ENCODE measurements around the gene ARHGAP45.

ARHGAP45 gene

GRCh38 chr19:1103132-1103707, 36.3 kb downstream of the ARHGAP45 start:
- TF ChIP-seq, protein P1, sequence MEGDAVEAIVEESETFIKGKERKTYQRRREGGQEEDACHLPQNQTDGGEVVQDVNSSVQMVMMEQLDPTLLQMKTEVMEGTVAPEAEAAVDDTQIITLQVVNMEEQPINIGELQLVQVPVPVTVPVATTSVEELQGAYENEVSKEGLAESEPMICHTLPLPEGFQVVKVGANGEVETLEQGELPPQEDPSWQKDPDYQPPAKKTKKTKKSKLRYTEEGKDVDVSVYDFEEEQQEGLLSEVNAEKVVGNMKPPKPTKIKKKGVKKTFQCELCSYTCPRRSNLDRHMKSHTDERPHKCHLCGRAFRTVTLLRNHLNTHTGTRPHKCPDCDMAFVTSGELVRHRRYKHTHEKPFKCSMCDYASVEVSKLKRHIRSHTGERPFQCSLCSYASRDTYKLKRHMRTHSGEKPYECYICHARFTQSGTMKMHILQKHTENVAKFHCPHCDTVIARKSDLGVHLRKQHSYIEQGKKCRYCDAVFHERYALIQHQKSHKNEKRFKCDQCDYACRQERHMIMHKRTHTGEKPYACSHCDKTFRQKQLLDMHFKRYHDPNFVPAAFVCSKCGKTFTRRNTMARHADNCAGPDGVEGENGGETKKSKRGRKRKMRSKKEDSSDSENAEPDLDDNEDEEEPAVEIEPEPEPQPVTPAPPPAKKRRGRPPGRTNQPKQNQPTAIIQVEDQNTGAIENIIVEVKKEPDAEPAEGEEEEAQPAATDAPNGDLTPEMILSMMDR (conservative IDR thresholded peaks at IDR 0.05; ENCODE audit: control insufficient read depth, insufficient read depth, low read depth, low read length): no peak
- DNase-seq (ENCODE audit: low read depth): peak; percentile 66
- H3K4me3 ChIP-seq (ENCODE audit: control insufficient read depth, low read depth, low read length): peak overlapping the region; percentile 16

- peak; percentile 99 for DNase-seq (ENCODE audit: low read depth)
- TF ChIP-seq, protein P1 (conservative IDR thresholded peaks at IDR 0.05; ENCODE audit: control insufficient read depth, insufficient read depth, low read depth, low read length): no peak
- H3K4me3 ChIP-seq (ENCODE audit: control insufficient read depth, low read depth, low read length): peak within 1 kb of the TSS; percentile 61
Observed at GRCh38 chr19:1103708-1104310, 36.8 kb downstream of the ARHGAP45 start, which contains the start of gene GPX4. Gene GPX4, plus strand, starts transcription at chr19:1103994. Its CDS starts 50 bp downstream, at chr19:1104044.

DNA sequence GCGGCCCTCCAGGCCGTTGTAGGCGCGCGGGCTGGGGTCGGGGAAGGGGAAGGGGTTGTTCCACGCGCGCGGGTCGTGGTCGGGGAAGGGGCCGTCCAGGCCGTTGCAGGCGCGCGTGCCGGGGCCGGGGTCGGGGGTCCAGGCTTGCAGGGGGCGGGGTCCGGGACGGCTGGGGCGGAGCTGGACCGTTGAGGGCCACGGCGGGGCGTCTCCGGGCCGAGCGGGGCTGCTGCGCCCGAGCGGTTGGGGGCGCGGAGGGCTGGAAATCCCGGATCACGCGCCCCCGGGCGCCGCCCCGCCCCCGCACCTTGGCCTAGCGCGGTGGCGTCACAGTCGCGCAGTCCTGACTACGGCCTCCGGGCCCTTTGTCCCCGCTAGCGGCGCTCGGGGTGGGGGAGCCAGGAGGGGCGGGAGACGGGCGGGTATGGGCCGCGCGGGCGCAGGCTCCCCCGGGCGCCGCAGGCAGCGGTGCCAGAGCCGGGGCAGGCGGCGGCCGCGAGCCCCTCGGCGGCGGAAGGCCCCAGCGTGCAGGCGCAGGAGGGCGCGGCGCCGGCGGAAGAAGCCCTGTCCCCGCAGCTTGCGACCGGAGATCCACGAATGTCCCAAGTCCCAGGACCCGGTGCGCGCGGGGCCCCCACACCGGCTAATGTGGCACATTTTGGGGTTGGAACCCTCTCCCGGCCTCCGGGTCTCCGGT, 37.5 kb downstream of the ARHGAP45 start:
- H3K4me3 ChIP-seq (ENCODE audit: control insufficient read depth, low read depth, low read length): peak overlapping the region; percentile 61
- TF ChIP-seq, protein P1 (conservative IDR thresholded peaks at IDR 0.05; ENCODE audit: control insufficient read depth, insufficient read depth, low read depth, low read length): no peak
- peak; percentile 76 for DNase-seq (ENCODE audit: low read depth)

GRCh38 chr19:1105008-1105872, 38.3 kb downstream of the ARHGAP45 start:
- TF ChIP-seq, protein P1 (conservative IDR thresholded peaks at IDR 0.05; ENCODE audit: control insufficient read depth, insufficient read depth, low read depth, low read length): no peak
- H3K4me3 ChIP-seq (ENCODE audit: control insufficient read depth, low read depth, low read length): peak overlapping the region; percentile 61
- peak; percentile 55 for DNase-seq (ENCODE audit: low read depth)

GRCh38 chr19:1105873-1106840, 39.2 kb downstream of the ARHGAP45 start:
- no peak overlapping the region for H3K4me3 ChIP-seq (ENCODE audit: control insufficient read depth, low read depth, low read length)
- DNase-seq (ENCODE audit: low read depth): no peak

More at GRCh38 chr19:1105873-1106840, 39.2 kb downstream of the ARHGAP45 start:
- TF ChIP-seq, protein P1 (conservative IDR thresholded peaks at IDR 0.05; ENCODE audit: control insufficient read depth, insufficient read depth, low read depth, low read length): no peak

All from fibroblast of mammary gland (primary cell).